A549 (cell line): ENCODE measurements around the gene NBL1.

Experiments used
- CEBPB ChIP-seq, 2 experiments: fragments of >200 bp in 1 of 2; sonication (Bioruptor Twin) in 1 of 2; formaldehyde crosslinking in 1 of 2; IDR thresholded peaks; 2 replicates each; pipeline ENCODE4 v1.6.1; 2012 to 2016
- CHD2 ChIP-seq: fragments of 150-350 bp; IDR thresholded peaks from 2 replicates; pipeline ENCODE4 v1.6.1; 2014; ENCODE audit warnings: low read length; ENCODE audit not compliant: partially characterized antibody
- FOSB ChIP-seq: fragments of 250-450 bp; sonication (Bioruptor Pico); IDR thresholded peaks from 2 replicates; pipeline ENCODE4 v1.5.0; 2020; ENCODE audit warnings: mild to moderate bottlenecking, moderate library complexity
- KDM5A ChIP-seq: fragments of 200-600 bp; sonication (generic); IDR thresholded peaks from 2 replicates; pipeline ENCODE4 v1.6.1; 2016; ENCODE audit warnings: antibody characterized with exemption, mild to moderate bottlenecking
- NPAS2 ChIP-seq: fragments of 250-450 bp; sonication (Bioruptor Pico); IDR thresholded peaks from 2 replicates; pipeline ENCODE4 v1.8.0; 2022; ENCODE audit warnings: mild to moderate bottlenecking, moderate library complexity, borderline replicate concordance
- PHF8 ChIP-seq: fragments of 200-600 bp; sonication (generic); IDR thresholded peaks from 2 replicates; pipeline ENCODE4 v1.6.1; 2016; ENCODE audit warnings: low read depth, mild to moderate bottlenecking, antibody characterized with exemption, moderate library complexity, borderline replicate concordance
- POLR2A ChIP-seq: IDR thresholded peaks from 2 replicates; pipeline ENCODE4 v1.6.1; 2012; ENCODE audit warnings: mild to moderate bottlenecking, low read length
- TF ChIP-seq, protein P1 (sequence below): IDR thresholded peaks from 2 replicates; pipeline ENCODE4 v1.6.1; 2012; ENCODE audit warnings: low read depth, borderline replicate concordance
- TF ChIP-seq, protein P2 (sequence below): fragments of >200 bp; sonication (Bioruptor Twin); formaldehyde crosslinking; IDR thresholded peaks from 3 replicates; pipeline ENCODE4 v1.5.1; 2016

DNA sequence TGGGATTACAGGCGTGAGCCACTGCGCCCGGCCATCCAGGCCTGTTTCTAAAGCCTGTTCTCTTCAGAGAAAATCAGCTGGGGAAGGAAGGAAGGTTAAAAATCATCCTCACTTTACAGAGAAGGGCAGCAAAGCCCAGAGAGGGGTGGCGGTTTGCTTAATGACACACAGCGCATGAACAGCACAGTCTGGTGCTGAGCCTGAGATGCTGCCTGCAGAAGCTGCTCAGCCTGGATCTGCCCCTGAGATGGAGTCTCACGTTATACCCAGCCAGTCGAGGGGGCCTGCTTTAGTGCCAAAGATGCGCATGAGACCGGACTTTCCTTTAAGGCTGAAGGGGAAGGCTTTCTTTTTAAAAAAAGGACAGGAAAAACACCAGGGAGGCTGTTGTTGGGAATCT, 41.9 kb downstream of the NBL1 start:
- TF ChIP-seq, protein P1, sequence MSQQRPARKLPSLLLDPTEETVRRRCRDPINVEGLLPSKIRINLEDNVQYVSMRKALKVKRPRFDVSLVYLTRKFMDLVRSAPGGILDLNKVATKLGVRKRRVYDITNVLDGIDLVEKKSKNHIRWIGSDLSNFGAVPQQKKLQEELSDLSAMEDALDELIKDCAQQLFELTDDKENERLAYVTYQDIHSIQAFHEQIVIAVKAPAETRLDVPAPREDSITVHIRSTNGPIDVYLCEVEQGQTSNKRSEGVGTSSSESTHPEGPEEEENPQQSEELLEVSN, result no peak
- TF ChIP-seq, protein P2, sequence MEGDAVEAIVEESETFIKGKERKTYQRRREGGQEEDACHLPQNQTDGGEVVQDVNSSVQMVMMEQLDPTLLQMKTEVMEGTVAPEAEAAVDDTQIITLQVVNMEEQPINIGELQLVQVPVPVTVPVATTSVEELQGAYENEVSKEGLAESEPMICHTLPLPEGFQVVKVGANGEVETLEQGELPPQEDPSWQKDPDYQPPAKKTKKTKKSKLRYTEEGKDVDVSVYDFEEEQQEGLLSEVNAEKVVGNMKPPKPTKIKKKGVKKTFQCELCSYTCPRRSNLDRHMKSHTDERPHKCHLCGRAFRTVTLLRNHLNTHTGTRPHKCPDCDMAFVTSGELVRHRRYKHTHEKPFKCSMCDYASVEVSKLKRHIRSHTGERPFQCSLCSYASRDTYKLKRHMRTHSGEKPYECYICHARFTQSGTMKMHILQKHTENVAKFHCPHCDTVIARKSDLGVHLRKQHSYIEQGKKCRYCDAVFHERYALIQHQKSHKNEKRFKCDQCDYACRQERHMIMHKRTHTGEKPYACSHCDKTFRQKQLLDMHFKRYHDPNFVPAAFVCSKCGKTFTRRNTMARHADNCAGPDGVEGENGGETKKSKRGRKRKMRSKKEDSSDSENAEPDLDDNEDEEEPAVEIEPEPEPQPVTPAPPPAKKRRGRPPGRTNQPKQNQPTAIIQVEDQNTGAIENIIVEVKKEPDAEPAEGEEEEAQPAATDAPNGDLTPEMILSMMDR, result no peak
- TF ChIP-seq CHD2 (no peak), FOSB (no peak), POLR2A (no peak), CEBPB (IDR thresholded peaks at IDR 0.05) (no peak), PHF8 (no peak), KDM5A (no peak), NPAS2 (CRISPR knock-in tag) (no peak)
